GM18498 (cell line): ENCODE data around the gene TUBGCP6.
"Not testable (repeated sequence)": the region's sequence is repeated elsewhere in the genome, so short reads cannot be mapped to it uniquely, and the experiment has no call there.

Source experiments
- ATAC-seq: cut with Tn5 transposase; IDR thresholded peaks from one replicate; pipeline ENCODE4 v1.9.1; 2021; ENCODE audit warnings: mild to moderate bottlenecking, moderate library complexity; ENCODE audit not compliant: unreplicated experiment

Gene TUBGCP6

GRCh38 chr22:50171965-50172421, 72.8 kb downstream of the TUBGCP6 start:
- no peak for ATAC-seq

GRCh38 chr22:50171319-50171964, 73.4 kb downstream of the TUBGCP6 start:
- ATAC-seq, result no peak

- ATAC-seq, result no peak
These were observed 74.1 kb downstream of the TUBGCP6 start, which contains the start of gene PANX2 for GRCh38 chr22:50170453-50171318. TSS of gene PANX2 (plus strand) at chr22:50170731. CDS start at chr22:50170731, 0 bp downstream.

GRCh38 chr22:50169774-50170341, 75.0 kb downstream of the TUBGCP6 start:
- ATAC-seq, result no peak

GRCh38 chr22:50169181-50169759, 75.6 kb downstream of the TUBGCP6 start:
- ATAC-seq, result no peak

- not testable (repeated sequence) for ATAC-seq
These were observed 76.2 kb downstream of the TUBGCP6 start for GRCh38 chr22:50168490-50169180.

- no peak for ATAC-seq
These were observed 76.9 kb downstream of the TUBGCP6 start for GRCh38 chr22:50167689-50168489.
